WERI-Rb-1 (cell line): ENCODE data around the gene ITGAX.
"Not testable (repeated sequence)": the region's sequence is repeated elsewhere in the genome, so short reads cannot be mapped to it uniquely, and the experiment has no call there.

Experiments used
- DNase-seq: peaks from one replicate; pipeline ENCODE4 v3.0.0-alpha.2; 2020
- H3K27ac ChIP-seq: fragments of 250-450 bp; sonication (Bioruptor Pico); 2 replicates; pipeline ENCODE4 v1.5.1; 2020; ENCODE audit warnings: mild to moderate bottlenecking, moderate library complexity
- H3K27me3 ChIP-seq: fragments of 250-450 bp; sonication (Bioruptor Pico); 2 replicates; pipeline ENCODE4 v1.5.1; 2021; ENCODE audit warnings: mild to moderate bottlenecking, low read depth, moderate library complexity; ENCODE audit not compliant: insufficient read depth, severe bottlenecking
- H3K36me3 ChIP-seq: fragments of 250-450 bp; sonication (Bioruptor Pico); 2 replicates; pipeline ENCODE4 v1.5.1; 2020; ENCODE audit warnings: mild to moderate bottlenecking, moderate library complexity
- H3K4me3 ChIP-seq: 2 replicates; pipeline ENCODE4 v1.5.1; 2011; ENCODE audit warnings: low read depth, mild to moderate bottlenecking, control low read depth, low read length
- H3K9me3 ChIP-seq: fragments of 250-450 bp; sonication (Bioruptor Pico); 2 replicates; pipeline ENCODE4 v1.5.1; 2021; ENCODE audit warnings: mild to moderate bottlenecking, moderate library complexity; ENCODE audit not compliant: severe bottlenecking
- CTCF ChIP-seq: IDR thresholded peaks from 2 replicates; pipeline ENCODE4 v1.5.1; 2011; ENCODE audit warnings: low read depth, mild to moderate bottlenecking, control low read depth, inconsistent platforms, low read length

The ITGAX gene

GRCh38 chr16:31354394-31355291 lies at the start of gene ITGAX:
Gene ITGAX, plus strand, starts transcription at chr16:31355176. Its CDS starts 79 bp downstream, at chr16:31355255.
- Histone ChIP-seq H3K27ac (no peak within 1 kb of the TSS), H3K36me3 (no peaks in the 10 kb centered on the region), H3K27me3 (peaks cover 61% of the 10 kb centered on the region), H3K9me3 (no peaks in the 10 kb centered on the region), H3K4me3 (no peak within 1 kb of the TSS)
- DNase-seq = no peak
- TF ChIP-seq CTCF = no peak

GRCh38 chr16:31305219-31305618 lies 49.8 kb upstream of the ITGAX start:
- TF ChIP-seq CTCF = no peak
- no peak overlapping the region for H3K4me3 ChIP-seq

GRCh38 chr16:31308381-31308780 lies 46.6 kb upstream of the ITGAX start:
- H3K9me3 ChIP-seq, DNase-seq, H3K36me3 ChIP-seq, H3K4me3 ChIP-seq, H3K27ac ChIP-seq: not testable (repeated sequence)
- H3K27me3 ChIP-seq = peaks cover 43% of the 10 kb centered on the region

More at GRCh38 chr16:31305219-31305618, 49.8 kb upstream of the ITGAX start:
- Histone ChIP-seq H3K36me3 (no peaks in the 10 kb centered on the region), H3K27ac (no peak overlapping the region), H3K9me3 (no peaks in the 10 kb centered on the region), H3K27me3 (peaks cover 60% of the 10 kb centered on the region)
- DNase-seq = no peak

- DNase-seq = no peak
- Histone ChIP-seq H3K36me3 (no peaks in the 10 kb centered on the region), H3K27ac (no peak overlapping the region), H3K4me3 (no peak overlapping the region), H3K27me3 (peaks cover 68% of the 10 kb centered on the region), H3K9me3 (peaks cover 14% of the 10 kb centered on the region)
- no peak for TF ChIP-seq CTCF
These were observed 32.5 kb upstream of the ITGAX start for GRCh38 chr16:31322500-31322899.

GRCh38 chr16:31323959-31324629 lies 30.9 kb upstream of the ITGAX start:
- H3K9me3 ChIP-seq = peaks cover 14% of the 10 kb centered on the region
- no peak for TF ChIP-seq CTCF
- H3K27ac ChIP-seq = no peak overlapping the region
- no peaks in the 10 kb centered on the region for H3K36me3 ChIP-seq
- H3K27me3 ChIP-seq = peaks cover 64% of the 10 kb centered on the region
- no peak for DNase-seq
- H3K4me3 ChIP-seq = no peak overlapping the region

GRCh38 chr16:31325171-31325570 lies 29.8 kb upstream of the ITGAX start:
- Histone ChIP-seq H3K4me3 (no peak overlapping the region), H3K36me3 (no peaks in the 10 kb centered on the region), H3K27ac (no peak overlapping the region), H3K27me3 (peaks cover 72% of the 10 kb centered on the region), H3K9me3 (peaks cover 14% of the 10 kb centered on the region)
- TF ChIP-seq CTCF = no peak
- no peak for DNase-seq
